Kidney epithelial cell (primary cell): ENCODE results near the gene XPC. TPM values are rescaled to one million over a fixed set of nuclear protein-coding genes. Genes with fewer than 3 reads are reported as not detected.

Experiments used
- DNase-seq: peaks from one replicate; pipeline ENCODE4 v3.0.0-alpha.2; 2010; ENCODE audit warnings: low read depth
- H3K27me3 ChIP-seq: 2 replicates; pipeline ENCODE4 v1.6.0; 2011; ENCODE audit warnings: low read length; ENCODE audit not compliant: control insufficient read depth, insufficient read depth
- H3K36me3 ChIP-seq: 2 replicates; pipeline ENCODE4 v1.5.1; 2011; ENCODE audit warnings: low read length; ENCODE audit not compliant: control insufficient read depth, insufficient read depth
- H3K4me3 ChIP-seq: 2 replicates; pipeline ENCODE4 v1.5.1; 2011; ENCODE audit warnings: low read depth, mild to moderate bottlenecking, control low read depth, low read length
- CTCF ChIP-seq: IDR thresholded peaks from 2 replicates; pipeline ENCODE4 v1.5.1; 2011; ENCODE audit warnings: mild to moderate bottlenecking, moderate library complexity, low read length, control low read depth, inconsistent platforms; ENCODE audit not compliant: insufficient read depth, poor library complexity, severe bottlenecking
- total RNA-seq: library from RNA; depleted of rRNA; stranded (reverse); fragments of >200 nt; gene quantifications from 2 replicates; pipeline ENCODE4 v1.2.3, GENCODE V29; 2015

The XPC gene
- total RNA-seq, 1 donor from 2014 or later, result 34.9 TPM

GRCh38 chr3:14181253-14181652, 2.9 kb upstream of the XPC start:
- TF ChIP-seq CTCF, result no peak
- DNase-seq, result no peak
- Histone ChIP-seq H3K27me3 (no peaks in the 10 kb centered on the region), H3K36me3 (no peaks in the 10 kb centered on the region), H3K4me3 (no peak overlapping the region)

DNA sequence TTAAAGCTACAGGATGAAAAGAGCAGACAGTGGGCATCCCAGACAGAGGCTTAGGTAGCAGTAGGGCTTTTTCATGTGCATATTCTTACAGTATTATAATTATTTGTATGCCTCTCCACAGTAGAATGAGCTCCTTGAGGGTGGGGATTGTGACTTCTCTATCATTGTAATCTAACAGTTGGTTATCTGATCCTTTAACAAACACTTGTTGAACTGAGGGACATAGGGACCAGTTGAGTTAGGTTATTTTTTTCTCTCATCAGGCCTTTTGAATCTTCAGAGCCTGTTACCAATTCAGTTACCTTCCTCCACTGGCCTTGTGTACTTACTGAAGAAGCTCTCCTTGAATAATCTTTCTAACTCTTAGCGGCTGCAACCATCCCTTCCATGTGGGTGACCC, 1.4 kb upstream of the XPC start:
- H3K4me3 ChIP-seq, result no peak overlapping the region
- H3K36me3 ChIP-seq, result no peaks in the 10 kb centered on the region
- DNase-seq, result no peak
- no peak for TF ChIP-seq CTCF
- H3K27me3 ChIP-seq, result no peaks in the 10 kb centered on the region

DNA sequence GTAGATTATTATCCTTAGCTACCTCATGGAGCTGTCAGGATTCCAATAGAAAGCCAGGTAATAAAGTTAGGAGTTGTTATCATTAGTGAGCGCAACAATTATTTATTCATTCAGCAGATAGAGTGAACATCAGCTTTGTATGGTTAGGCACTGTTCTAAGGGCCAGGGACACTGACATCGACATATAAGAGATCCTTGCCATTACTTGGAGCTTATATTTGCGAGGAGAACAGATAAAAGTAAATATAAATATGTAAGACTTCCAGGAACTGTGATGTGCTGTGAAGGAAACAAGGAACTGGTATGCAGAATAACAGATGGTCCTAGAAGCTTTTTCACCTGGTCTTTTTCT, 689 bp upstream of the XPC start:
- no peaks in the 10 kb centered on the region for H3K27me3 ChIP-seq
- H3K36me3 ChIP-seq, result no peaks in the 10 kb centered on the region
- TF ChIP-seq CTCF, result no peak
- H3K4me3 ChIP-seq, result peak overlapping the region; percentile 66
- DNase-seq, result no peak

DNA sequence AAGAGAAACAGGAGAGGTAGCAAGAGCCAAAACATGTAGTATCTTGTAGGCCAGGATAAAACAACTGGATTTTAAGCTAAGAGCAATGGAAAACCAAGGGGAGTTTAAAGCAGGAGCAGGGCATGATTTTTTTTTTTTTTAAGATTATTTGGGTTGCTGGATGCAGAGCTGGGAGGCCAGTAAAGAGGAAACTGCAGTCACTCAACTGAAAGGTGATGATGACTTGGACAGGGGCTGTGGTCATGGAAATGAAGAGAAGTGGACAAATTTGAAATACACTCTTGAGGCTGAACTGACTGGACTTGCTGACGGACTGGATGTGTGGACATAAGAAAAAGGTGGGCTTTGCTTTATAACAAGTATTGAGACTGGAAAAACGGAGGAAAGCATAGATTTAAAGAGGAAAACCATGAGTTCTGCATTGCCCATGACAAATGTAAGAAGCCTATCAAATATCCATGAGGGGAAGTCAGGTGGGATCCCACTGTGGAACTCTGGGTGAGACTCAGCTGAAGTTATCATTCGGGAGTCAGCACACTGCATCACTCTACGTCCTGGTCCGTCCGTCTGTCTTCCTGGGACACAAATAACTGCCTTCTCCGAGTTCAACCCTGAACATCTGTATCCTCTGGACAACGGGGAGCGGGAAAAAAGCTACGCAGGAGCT, 688 bp downstream of the XPC start:
- Histone ChIP-seq H3K4me3 (peak overlapping the region; percentile 61), H3K36me3 (no peaks in the 10 kb centered on the region), H3K27me3 (no peaks in the 10 kb centered on the region)
- TF ChIP-seq CTCF, result no peak
- no peak for DNase-seq

GRCh38 chr3:14175383-14176037, 2.9 kb downstream of the XPC start:
- no peaks in the 10 kb centered on the region for H3K27me3 ChIP-seq
- DNase-seq, result no peak
- H3K36me3 ChIP-seq, result peaks cover 2% of the 10 kb centered on the region
- TF ChIP-seq CTCF, result no peak
- H3K4me3 ChIP-seq, result no peak overlapping the region

DNA sequence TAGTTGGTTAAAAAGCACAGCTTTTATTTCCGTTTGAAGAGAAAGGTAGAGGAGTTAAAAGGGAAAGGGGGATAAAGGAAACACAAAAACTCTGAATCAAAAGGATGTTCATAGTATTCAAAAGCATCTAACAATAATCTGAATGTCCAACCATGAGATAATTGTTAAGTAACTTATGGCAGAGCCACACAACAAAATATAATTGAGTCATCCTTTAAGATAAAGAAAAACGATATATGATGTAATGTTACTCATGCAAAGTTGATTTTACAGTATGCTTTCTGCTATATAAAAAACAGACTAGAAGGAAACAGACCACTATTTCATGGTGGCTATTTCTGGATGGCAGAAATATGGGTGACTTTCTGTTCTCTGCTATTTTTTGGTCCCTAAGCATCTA, 3.9 kb downstream of the XPC start:
- TF ChIP-seq CTCF, result no peak
- Histone ChIP-seq H3K4me3 (no peak overlapping the region), H3K27me3 (no peaks in the 10 kb centered on the region), H3K36me3 (peaks cover 2% of the 10 kb centered on the region)
- DNase-seq, result no peak
